ENCODE data around the gene ZMAT2.
A peak's percentile ranks its signal among the peaks of the same experiment; 100 is the strongest.
"Not testable (repeated sequence)": the region's sequence is repeated elsewhere in the genome, so short reads cannot be mapped to it uniquely, and the experiment has no call there.

Gene ZMAT2

DNA sequence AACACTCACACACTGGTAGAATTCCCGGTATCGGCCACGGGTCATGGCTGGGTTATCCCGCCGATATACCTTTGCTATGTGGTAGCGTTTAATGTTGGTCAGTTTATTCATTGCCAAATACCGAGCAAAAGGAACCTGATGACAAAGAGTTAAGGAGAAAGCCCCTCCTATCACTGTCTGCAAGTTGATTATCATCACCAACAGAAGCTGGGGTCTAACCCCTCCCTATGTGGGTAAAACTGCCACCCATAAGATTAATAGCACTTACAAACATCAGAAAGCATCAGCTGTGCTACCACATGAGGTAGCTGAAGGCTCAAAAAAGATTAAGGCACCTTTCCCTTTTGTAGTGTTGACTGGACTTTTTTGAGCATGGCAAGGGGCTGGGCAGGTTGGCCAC is 21.3 kb upstream of the ZMAT2 start:
- H3K4me1 Mint-ChIP-seq: peaks cover 6 to 9% of the 10 kb centered on the region in 2 donors
- H3K36me3 Mint-ChIP-seq: peaks cover 38 to 73% of the 10 kb centered on the region in 2 donors
- H3K27ac Mint-ChIP-seq: peak overlapping the region; percentile 31
- DNase-seq (no peak), ATAC-seq (replicated peaks) (no peak)
- H3K4me3 Mint-ChIP-seq: no peak overlapping the region
- H3K9me3 Mint-ChIP-seq: no peaks in the 10 kb centered on the region
- no peaks in the 10 kb centered on the region for H3K27me3 Mint-ChIP-seq

DNA sequence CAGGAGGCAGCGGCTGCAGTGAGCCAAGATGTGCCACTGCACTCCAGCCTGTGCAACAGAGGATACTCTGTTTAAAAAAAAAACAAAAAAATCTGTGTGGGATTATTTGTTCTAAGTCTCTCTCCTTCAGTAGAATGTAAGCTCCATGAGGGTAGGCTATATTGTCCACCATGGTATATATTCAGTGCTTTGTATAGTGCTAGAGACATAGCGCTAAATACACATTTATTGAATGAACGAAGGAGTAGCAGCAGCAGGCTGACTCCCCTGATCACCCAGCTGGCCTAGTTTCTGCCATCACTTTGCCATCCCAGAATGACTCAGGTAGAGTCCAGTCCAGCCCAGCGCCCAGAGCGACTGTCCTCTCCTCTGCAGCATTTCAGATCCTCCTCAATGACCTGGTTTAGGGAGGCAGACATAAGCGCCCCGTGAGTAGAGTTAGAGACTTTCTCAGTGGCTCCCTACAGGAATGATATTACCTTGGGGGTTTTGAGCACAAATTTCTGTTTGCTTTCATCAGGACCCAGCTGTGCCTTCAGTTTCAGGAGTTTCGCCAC is 9.8 kb upstream of the ZMAT2 start:
- DNase-seq (no peak), ATAC-seq (replicated peaks) (peak in 1 of 2 donors; percentile 3)
- H3K4me1 Mint-ChIP-seq: peaks cover 15 to 17% of the 10 kb centered on the region in 2 donors
- H3K4me3 Mint-ChIP-seq: peak overlapping the region; percentile 94 to 100
- H3K27ac Mint-ChIP-seq: peak overlapping the region; percentile 97
- H3K9me3 Mint-ChIP-seq: no peaks in the 10 kb centered on the region
- peaks cover 10 to 24% of the 10 kb centered on the region in 2 donors for H3K36me3 Mint-ChIP-seq
- no peaks in the 10 kb centered on the region for H3K27me3 Mint-ChIP-seq

DNA sequence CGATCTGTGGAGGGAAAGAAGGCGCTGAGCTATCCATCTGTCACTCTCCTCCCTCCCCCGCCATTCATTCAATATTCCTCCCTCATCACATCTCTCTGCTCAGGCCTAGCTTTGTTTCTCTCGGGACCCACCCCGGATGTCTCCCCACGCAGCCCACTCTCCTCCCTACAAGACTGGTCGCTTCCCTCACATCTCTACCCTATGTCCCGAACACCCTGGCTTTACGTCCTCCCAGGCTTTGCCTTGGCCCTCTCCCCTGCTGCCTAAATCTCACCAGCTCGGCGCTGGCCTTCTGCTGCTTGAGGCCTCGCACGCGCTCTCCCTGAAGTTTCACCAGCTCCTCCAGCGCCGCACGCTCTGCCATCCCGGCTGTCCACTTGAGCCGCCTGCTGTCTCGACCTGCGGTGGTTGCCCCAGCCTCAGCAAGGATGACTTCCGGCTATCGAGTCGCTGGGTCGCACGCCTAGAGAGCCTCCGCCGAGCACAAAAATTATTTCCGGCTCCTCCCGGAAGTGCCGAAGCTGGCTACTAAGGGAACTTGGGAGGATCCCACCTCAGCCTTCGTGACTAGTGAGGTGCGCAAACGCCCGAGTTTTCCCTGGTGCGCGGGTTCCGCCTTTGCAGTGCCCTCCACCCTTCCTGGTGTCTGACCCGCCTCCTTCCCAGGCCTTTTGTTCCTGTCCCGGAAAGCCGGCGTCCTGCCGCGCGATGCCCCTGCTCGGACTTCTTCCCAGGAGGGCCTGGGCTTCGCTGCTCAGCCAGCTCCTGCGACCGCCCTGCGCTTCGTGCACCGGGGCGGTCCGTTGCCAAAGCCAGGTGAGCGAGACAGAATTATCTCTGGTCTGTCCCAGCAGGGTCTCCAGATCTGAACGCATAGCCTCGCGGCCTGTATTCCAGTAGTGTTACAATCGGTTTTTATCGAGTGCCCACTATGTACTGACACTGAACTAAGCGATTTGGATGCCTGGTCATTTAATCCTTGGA is 9.0 kb upstream of the ZMAT2 start, which contains the start of the genes HARS1 and HARS2:
TSS of gene HARS1 (minus strand) at position 430 of the 984 bp plus-strand sequence. CDS start at position 364, 66 bp downstream.
TSS of gene HARS2 (plus strand) at position 515 of the 984 bp plus-strand sequence. CDS start at position 709, 194 bp downstream.
- peak within 1 kb of the TSS; percentile 94 to 100 for H3K4me3 Mint-ChIP-seq
- peaks cover 15 to 17% of the 10 kb centered on the region in 2 donors for H3K4me1 Mint-ChIP-seq
- H3K9me3 Mint-ChIP-seq: no peaks in the 10 kb centered on the region
- ATAC-seq (replicated peaks) (peak; percentile 98), DNase-seq (peak; percentile 87)
- peak within 1 kb of the TSS; percentile 97 for H3K27ac Mint-ChIP-seq
- peaks cover 13 to 32% of the 10 kb centered on the region in 2 donors for H3K36me3 Mint-ChIP-seq
- no peaks in the 10 kb centered on the region for H3K27me3 Mint-ChIP-seq

DNA sequence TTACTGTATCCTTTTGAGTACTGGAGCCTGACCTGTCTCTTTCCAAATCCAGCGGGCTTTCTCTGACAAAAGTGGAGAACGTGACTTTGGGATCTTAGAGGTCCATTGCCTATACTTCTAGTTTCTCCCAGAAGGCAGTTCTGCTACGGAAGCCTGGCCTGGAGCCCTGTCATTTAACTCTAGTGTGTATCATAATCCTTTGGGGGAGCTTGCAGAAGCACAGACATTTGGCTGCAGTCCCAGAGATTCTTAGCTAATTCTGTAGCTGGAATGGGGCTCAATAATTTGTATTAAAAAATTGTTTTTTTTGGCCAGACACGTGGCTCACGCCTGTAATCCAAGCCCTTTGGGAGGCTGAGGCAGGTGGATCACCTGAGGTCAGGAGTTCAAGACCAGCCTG is 6.0 kb upstream of the ZMAT2 start:
- H3K4me1 Mint-ChIP-seq: peaks cover 17 to 18% of the 10 kb centered on the region in 2 donors
- H3K27me3 Mint-ChIP-seq: no peaks in the 10 kb centered on the region
- H3K4me3 Mint-ChIP-seq: no peak overlapping the region
- H3K36me3 Mint-ChIP-seq: peaks cover 34 to 60% of the 10 kb centered on the region in 2 donors
- DNase-seq (no peak), ATAC-seq (replicated peaks) (no peak)
- peak overlapping the region; percentile 37 for H3K27ac Mint-ChIP-seq
- no peaks in the 10 kb centered on the region for H3K9me3 Mint-ChIP-seq

DNA sequence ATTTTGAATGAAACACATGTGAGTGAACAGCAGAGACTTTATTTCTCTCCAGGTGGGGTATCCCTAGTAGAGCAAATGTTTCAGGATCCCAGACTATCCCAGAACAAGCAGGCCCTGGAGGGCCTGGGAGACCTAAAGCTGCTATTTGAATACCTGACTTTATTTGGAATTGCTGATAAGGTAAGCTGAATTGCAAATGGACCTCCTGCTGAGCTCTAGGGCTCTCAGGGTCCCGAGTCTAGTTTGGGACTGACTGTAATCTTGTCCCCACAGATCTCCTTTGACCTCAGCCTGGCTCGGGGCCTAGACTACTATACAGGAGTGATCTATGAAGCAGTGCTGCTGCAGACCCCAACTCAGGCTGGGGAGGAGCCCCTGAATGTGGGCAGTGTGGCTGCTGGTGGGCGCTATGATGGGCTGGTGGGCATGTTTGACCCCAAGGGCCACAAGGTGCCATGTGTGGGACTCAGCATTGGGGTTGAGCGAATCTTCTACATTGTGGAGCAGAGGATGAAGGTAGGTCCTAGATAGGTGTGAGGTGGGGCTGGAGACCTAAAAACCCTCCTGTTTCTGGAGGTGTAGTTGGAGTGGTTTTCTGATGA is 3.3 kb upstream of the ZMAT2 start:
- peaks cover 47 to 67% of the 10 kb centered on the region in 2 donors for H3K36me3 Mint-ChIP-seq
- no peaks in the 10 kb centered on the region for H3K27me3 Mint-ChIP-seq
- no peaks in the 10 kb centered on the region for H3K9me3 Mint-ChIP-seq
- ATAC-seq (replicated peaks) (no peak), DNase-seq (no peak)
- H3K4me1 Mint-ChIP-seq: peaks cover 17 to 28% of the 10 kb centered on the region in 2 donors
- H3K27ac Mint-ChIP-seq: no peak overlapping the region
- H3K4me3 Mint-ChIP-seq: no peak overlapping the region

DNA sequence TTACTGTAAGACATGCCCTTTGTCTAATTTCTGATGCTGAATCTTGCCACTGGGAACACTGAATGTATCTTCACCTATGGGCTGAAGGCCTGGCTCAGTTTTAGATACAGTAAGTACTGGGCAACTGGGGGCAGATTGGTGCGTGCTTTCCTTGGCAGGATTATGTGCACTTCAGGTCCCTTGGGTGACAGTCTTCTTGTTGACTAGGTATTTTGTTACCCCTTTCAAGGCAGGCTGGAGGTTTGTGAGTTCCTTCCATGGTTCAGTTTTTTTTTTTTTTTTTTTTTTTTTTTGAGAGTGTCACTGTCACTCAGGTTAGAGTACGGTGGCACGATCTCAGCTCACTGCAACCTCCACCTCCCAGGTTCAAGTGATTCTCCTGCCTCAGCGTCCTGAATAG is 7.6 kb downstream of the ZMAT2 start:
- no peak for ATAC-seq (replicated peaks)
- H3K27ac Mint-ChIP-seq: no peak overlapping the region
- peaks cover 29 to 42% of the 10 kb centered on the region in 2 donors for H3K36me3 Mint-ChIP-seq
- no peak for DNase-seq
- H3K27me3 Mint-ChIP-seq: peaks cover 5% of the 10 kb centered on the region in 2 donors
- peaks cover 10 to 24% of the 10 kb centered on the region in 2 donors for H3K4me1 Mint-ChIP-seq
- H3K4me3 Mint-ChIP-seq: no peak overlapping the region
- no peaks in the 10 kb centered on the region for H3K9me3 Mint-ChIP-seq

DNA sequence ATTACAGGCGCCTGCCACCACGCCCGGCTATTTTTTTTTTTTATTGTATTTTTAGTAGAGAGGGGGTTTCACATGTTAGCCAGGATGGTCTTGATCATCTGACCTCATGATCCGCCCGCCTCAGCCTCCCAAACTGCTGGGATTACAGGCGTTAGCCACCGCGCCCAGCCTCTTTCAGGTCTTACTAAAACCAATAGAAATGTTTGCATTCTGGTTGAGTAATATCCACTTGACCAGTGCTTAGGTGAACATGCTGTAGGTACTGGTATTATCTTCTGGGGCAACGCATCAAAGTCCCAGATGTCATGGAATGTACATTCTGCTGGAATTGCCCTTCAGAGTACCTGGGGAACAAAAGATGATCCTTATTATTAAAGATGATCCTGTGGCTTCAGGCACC is 8.5 kb downstream of the ZMAT2 start:
- not testable (repeated sequence) for ATAC-seq (replicated peaks); DNase-seq; H3K9me3 Mint-ChIP-seq; H3K27me3 Mint-ChIP-seq; H3K4me3 Mint-ChIP-seq; H3K27ac Mint-ChIP-seq
- H3K36me3 Mint-ChIP-seq: peaks cover 24 to 35% of the 10 kb centered on the region in 2 donors
- H3K4me1 Mint-ChIP-seq: peaks cover 10 to 24% of the 10 kb centered on the region in 2 donors

GRCh38 chr5:140710899-140711552 is 10.8 kb downstream of the ZMAT2 start:
- Mint-ChIP-seq H3K4me1 (peaks cover 10 to 24% of the 10 kb centered on the region in 2 donors), H3K27me3 (peaks cover 5% of the 10 kb centered on the region in 2 donors), H3K36me3 (peaks cover 10 to 16% of the 10 kb centered on the region in 2 donors), H3K4me3 (peak overlapping the region; percentile 89 to 93), H3K9me3 (no peaks in the 10 kb centered on the region), H3K27ac (peak overlapping the region; percentile 98)
- DNase-seq: peak; percentile 91
- ATAC-seq (replicated peaks): peak; percentile 90

DNA sequence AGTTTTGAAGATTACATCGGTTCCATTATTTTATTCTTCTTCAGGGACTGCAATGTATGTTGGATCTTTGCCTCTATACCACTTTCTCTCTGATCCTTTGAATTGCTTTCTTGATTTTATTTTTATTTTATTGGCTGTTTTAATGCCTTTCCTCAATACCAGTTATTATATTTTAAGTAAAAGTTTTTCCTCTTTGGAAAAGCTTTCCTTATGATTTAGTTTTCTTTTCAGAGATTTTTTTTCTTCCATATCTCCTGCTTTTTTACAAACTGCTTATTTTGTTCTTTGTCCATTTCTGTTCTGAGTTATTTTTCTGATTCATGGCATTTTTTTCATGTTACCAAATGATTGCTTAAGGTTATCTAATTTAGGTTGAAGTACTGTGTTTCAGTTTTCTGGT is 11.5 kb downstream of the ZMAT2 start:
- no peak for DNase-seq
- peaks cover 5% of the 10 kb centered on the region in 2 donors for H3K27me3 Mint-ChIP-seq
- no peak overlapping the region for H3K27ac Mint-ChIP-seq
- peaks cover 10 to 24% of the 10 kb centered on the region in 2 donors for H3K4me1 Mint-ChIP-seq
- peaks cover 5 to 14% of the 10 kb centered on the region in 2 donors for H3K36me3 Mint-ChIP-seq
- no peak for ATAC-seq (replicated peaks)
- H3K4me3 Mint-ChIP-seq: peak overlapping the region; percentile 89 to 93
- H3K9me3 Mint-ChIP-seq: no peaks in the 10 kb centered on the region

- Mint-ChIP-seq H3K4me3 (no peak overlapping the region), H3K27ac (no peak overlapping the region), H3K9me3 (no peaks in the 10 kb centered on the region), H3K4me1 (peaks cover 10 to 24% of the 10 kb centered on the region in 2 donors), H3K36me3 (peaks cover 3 to 7% of the 10 kb centered on the region in 2 donors), H3K27me3 (peaks cover 5% of the 10 kb centered on the region in 2 donors)
- DNase-seq (no peak), ATAC-seq (replicated peaks) (no peak)
Observed at GRCh38 chr5:140713562-140714094, 13.4 kb downstream of the ZMAT2 start.

GRCh38 chr5:140716238-140716637 is 16.0 kb downstream of the ZMAT2 start:
- peaks cover 4 to 16% of the 10 kb centered on the region in 2 donors for H3K4me1 Mint-ChIP-seq
- H3K27me3 Mint-ChIP-seq; H3K36me3 Mint-ChIP-seq; H3K27ac Mint-ChIP-seq; ATAC-seq (replicated peaks); DNase-seq; H3K9me3 Mint-ChIP-seq; H3K4me3 Mint-ChIP-seq: not testable (repeated sequence)

- no peaks in the 10 kb centered on the region for H3K36me3 Mint-ChIP-seq
- H3K9me3 Mint-ChIP-seq: no peaks in the 10 kb centered on the region
- ATAC-seq (replicated peaks) (no peak), DNase-seq (no peak)
- H3K4me1 Mint-ChIP-seq: peaks cover 0 to 8% of the 10 kb centered on the region in 2 donors
- no peak overlapping the region for H3K4me3 Mint-ChIP-seq
- H3K27me3 Mint-ChIP-seq: peaks cover 0 to 18% of the 10 kb centered on the region in 2 donors
- H3K27ac Mint-ChIP-seq: no peak overlapping the region
Observed at GRCh38 chr5:140718266-140718592, 18.0 kb downstream of the ZMAT2 start.

DNA sequence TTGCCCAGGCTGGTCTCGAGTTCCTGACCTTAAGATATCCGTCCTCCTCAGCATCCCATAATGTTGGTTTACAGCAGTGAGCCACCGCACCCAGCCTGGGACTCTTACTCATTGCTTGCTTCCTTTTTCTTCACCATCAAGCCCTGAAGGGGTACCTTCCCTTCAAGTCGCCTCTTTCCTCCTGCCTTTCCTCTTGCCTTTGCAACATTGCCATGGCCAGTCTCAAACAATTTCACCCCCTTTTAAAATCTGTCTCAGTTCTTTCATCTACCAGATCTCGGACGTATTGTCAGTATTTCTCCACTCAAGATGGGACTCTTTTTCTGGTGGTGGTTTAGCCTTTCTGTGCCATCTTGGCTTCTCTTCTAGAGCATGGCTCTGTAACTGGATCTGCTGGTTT is 20.5 kb downstream of the ZMAT2 start:
- not testable (repeated sequence) for DNase-seq; H3K36me3 Mint-ChIP-seq; ATAC-seq (replicated peaks); H3K27ac Mint-ChIP-seq; H3K9me3 Mint-ChIP-seq; H3K4me3 Mint-ChIP-seq
- H3K4me1 Mint-ChIP-seq: peaks cover 1 to 12% of the 10 kb centered on the region in 2 donors
- H3K27me3 Mint-ChIP-seq: peaks cover 7 to 40% of the 10 kb centered on the region in 2 donors

Data from stimulated activated naive B cell treated with anti-CD40 and anti-IgM and Interleukin-4, amounts not matched to agents 10 μg/mL and 1 μg/mL and 100 μg/mL, for 72 hours (primary cell).